Neural cell (in vitro differentiated cells): ENCODE data around the gene CRAMP1. TPM values are rescaled to one million over a fixed set of nuclear protein-coding genes. Genes with fewer than 3 reads are reported as not detected.

ENCODE experiments used
- H2AFZ ChIP-seq: fragments of 200-600, 300-800 bp; sonication (generic), shearing (Covaris generic); 2 replicates; pipeline ENCODE4 v1.6.0; 2014; ENCODE audit warnings: low read depth, mild to moderate bottlenecking, antibody characterized with exemption, low read length, moderate library complexity
- H3F3A ChIP-seq: fragments of 200-600 bp; shearing (Covaris generic); 2 replicates; pipeline ENCODE4 v1.6.1; 2016; ENCODE audit warnings: mild to moderate bottlenecking, moderate library complexity, mixed read lengths, antibody characterized with exemption, low read length; ENCODE audit not compliant: insufficient read depth, poor library complexity, severe bottlenecking
- H3K27ac ChIP-seq: fragments of 200-600, 300-800 bp; sonication (generic), shearing (Covaris generic); 2 replicates; pipeline ENCODE4 v1.5.1; 2014; ENCODE audit warnings: mild to moderate bottlenecking, low read length, moderate library complexity
- H3K27me3 ChIP-seq: fragments of 300-800, 200-600 bp; sonication (generic), shearing (Covaris generic); 2 replicates; pipeline ENCODE4 v1.6.0; 2014; ENCODE audit warnings: mild to moderate bottlenecking, low read depth, low read length, moderate library complexity; ENCODE audit not compliant: insufficient read depth
- H3K36me3 ChIP-seq: fragments of 300-800, 200-600 bp; sonication (generic), shearing (Covaris generic); 2 replicates; pipeline ENCODE4 v1.5.1; 2014; ENCODE audit warnings: mild to moderate bottlenecking, antibody characterized with exemption, low read length, moderate library complexity; ENCODE audit not compliant: insufficient read depth
- H3K4me2 ChIP-seq: fragments of 300-800, 200-600 bp; sonication (generic), shearing (Covaris generic); 2 replicates; pipeline ENCODE4 v1.6.0; 2014; ENCODE audit warnings: mild to moderate bottlenecking, low read length
- H3K4me3 ChIP-seq: fragments of 300-800, 200-600 bp; sonication (generic), shearing (Covaris generic); 2 replicates; pipeline ENCODE4 v1.5.1; 2014; ENCODE audit warnings: mild to moderate bottlenecking, low read length, moderate library complexity
- H3K79me2 ChIP-seq: fragments of 200-600 bp; shearing (Covaris generic); replicated peaks from 2 replicates; pipeline ENCODE4 v1.6.0; 2014; ENCODE audit warnings: mild to moderate bottlenecking, low read length, moderate library complexity; ENCODE audit not compliant: insufficient read depth
- H3K9ac ChIP-seq: fragments of 300-800, 200-600 bp; sonication (generic), shearing (Covaris generic); 2 replicates; pipeline ENCODE4 v1.6.1; 2016; ENCODE audit warnings: mild to moderate bottlenecking, low read length, mixed read lengths
- H3K9me2 ChIP-seq: fragments of 200-600 bp; shearing (Covaris generic); 2 replicates; pipeline ENCODE4 v1.6.1; 2016; ENCODE audit warnings: mild to moderate bottlenecking, low read length, mixed read lengths; ENCODE audit not compliant: insufficient read depth
- H3K9me3 ChIP-seq: fragments of 200-600, 300-800 bp; sonication (generic), shearing (Covaris generic); 2 replicates; pipeline ENCODE4 v1.6.1; 2016; ENCODE audit warnings: mild to moderate bottlenecking, mixed run types, low read length, moderate library complexity, mixed read lengths
- H4K20me1 ChIP-seq: fragments of 200-600 bp; shearing (Covaris generic); 2 replicates; pipeline ENCODE4 v1.6.1; 2016; ENCODE audit warnings: mild to moderate bottlenecking, mixed run types; ENCODE audit not compliant: insufficient read depth
- EP300 ChIP-seq: fragments of 450-650 bp; conservative IDR thresholded peaks from 2 replicates; pipeline ENCODE4 v1.6.1; 2014; ENCODE audit warnings: antibody characterized with exemption, mild to moderate bottlenecking, moderate library complexity; ENCODE audit not compliant: poor library complexity, severe bottlenecking
- EZH2 ChIP-seq: fragments of 200-600, 300-800 bp; shearing (Covaris generic), sonication (generic); IDR thresholded peaks from 2 replicates; pipeline ENCODE4 v1.6.1; 2014; ENCODE audit warnings: antibody characterized with exemption, low read length, borderline replicate concordance, mild to moderate bottlenecking; ENCODE audit not compliant: insufficient read depth, poor library complexity, severe bottlenecking
- MXI1 ChIP-seq: fragments of 450-650 bp; conservative IDR thresholded peaks from 2 replicates; pipeline ENCODE4 v1.6.1; 2014; ENCODE audit warnings: antibody characterized with exemption, mild to moderate bottlenecking; ENCODE audit not compliant: poor library complexity, severe bottlenecking
- POLR2AphosphoS5 ChIP-seq: IDR thresholded peaks from 2 replicates; pipeline ENCODE4 v1.6.1; 2012
- RAD21 ChIP-seq: fragments of 450-650 bp; conservative IDR thresholded peaks from 2 replicates; pipeline ENCODE4 v1.6.1; 2014; ENCODE audit warnings: antibody characterized with exemption, mild to moderate bottlenecking, moderate library complexity
- SMC3 ChIP-seq: fragments of 450-650 bp; conservative IDR thresholded peaks from 2 replicates; pipeline ENCODE4 v1.6.1; 2014; ENCODE audit warnings: antibody characterized with exemption, mild to moderate bottlenecking, moderate library complexity; ENCODE audit not compliant: poor library complexity
- TAF1 ChIP-seq: IDR thresholded peaks from 2 replicates; pipeline ENCODE4 v1.6.1; 2012; ENCODE audit warnings: low read depth
- polyA plus RNA-seq: library from polyadenylated mRNA; depleted of rRNA; stranded (reverse); fragments of >200 nt; gene quantifications from 2 replicates; pipeline ENCODE4 v1.2.3, GENCODE V29; 2014
- TF ChIP-seq, protein P1 (sequence below): fragments of 450-650 bp; IDR thresholded peaks from 2 replicates; pipeline ENCODE4 v1.5.1; 2014; ENCODE audit warnings: antibody characterized with exemption, mild to moderate bottlenecking, moderate library complexity; ENCODE audit not compliant: poor library complexity, severe bottlenecking
- TF ChIP-seq, protein P2 (sequence below): IDR thresholded peaks from 2 replicates; pipeline ENCODE4 v1.6.1; 2012; ENCODE audit warnings: borderline replicate concordance

The CRAMP1 gene
- polyA plus RNA-seq, 1 donor from 2014 or later = 11.1 TPM

DNA sequence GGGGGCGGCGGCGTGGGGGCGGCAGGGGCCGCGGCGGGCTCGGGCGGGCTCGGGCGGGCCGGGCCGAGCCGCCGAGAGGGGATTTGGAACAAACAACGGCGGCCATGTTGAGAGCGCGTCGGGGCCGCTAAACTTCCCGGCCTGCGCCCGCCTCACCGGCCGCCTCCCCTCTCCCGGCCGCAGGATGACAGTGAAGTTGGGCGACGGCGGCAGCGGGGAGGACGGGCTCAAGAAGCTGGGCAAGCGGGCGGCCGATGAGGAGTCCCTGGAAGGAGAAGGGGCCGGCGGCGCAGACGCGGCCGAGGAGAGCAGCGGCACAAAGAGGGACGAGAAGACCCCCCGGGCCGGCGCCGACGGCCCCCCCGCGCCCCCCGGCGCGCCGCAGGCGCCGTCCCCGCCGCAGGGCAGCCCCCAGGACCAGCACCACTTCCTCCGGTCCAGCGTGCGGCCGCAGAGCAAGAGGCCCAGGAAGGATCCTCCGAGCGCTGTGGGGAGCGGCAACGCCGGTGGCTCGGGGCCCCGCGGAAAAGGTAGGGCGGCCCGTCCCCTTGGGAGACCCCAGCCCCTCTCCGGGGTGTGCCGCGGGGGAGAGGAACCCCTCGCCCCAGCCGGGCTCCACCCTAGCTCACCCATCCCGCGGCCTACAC is 2.4 kb downstream of the CRAMP1 start:
- Histone ChIP-seq H3K9me3 (no peaks in the 10 kb centered on the region), H3K27me3 (no peaks in the 10 kb centered on the region), H3K36me3 (no peaks in the 10 kb centered on the region), H3F3A (no peaks in the 10 kb centered on the region), H3K9me2 (no peaks in the 10 kb centered on the region), H3K4me3 (peak overlapping the region; percentile 75), H3K4me2 (peak overlapping the region; percentile 83), H3K27ac (no peak overlapping the region), H2AFZ (no peak overlapping the region), H3K79me2 (peaks cover 61% of the 10 kb centered on the region), H3K9ac (peak overlapping the region; percentile 79), H4K20me1 (no peaks in the 10 kb centered on the region)
- TF ChIP-seq TAF1 = peak; percentile 37
- peak; percentile 7 for TF ChIP-seq MXI1
- no peak for TF ChIP-seq SMC3

DNA sequence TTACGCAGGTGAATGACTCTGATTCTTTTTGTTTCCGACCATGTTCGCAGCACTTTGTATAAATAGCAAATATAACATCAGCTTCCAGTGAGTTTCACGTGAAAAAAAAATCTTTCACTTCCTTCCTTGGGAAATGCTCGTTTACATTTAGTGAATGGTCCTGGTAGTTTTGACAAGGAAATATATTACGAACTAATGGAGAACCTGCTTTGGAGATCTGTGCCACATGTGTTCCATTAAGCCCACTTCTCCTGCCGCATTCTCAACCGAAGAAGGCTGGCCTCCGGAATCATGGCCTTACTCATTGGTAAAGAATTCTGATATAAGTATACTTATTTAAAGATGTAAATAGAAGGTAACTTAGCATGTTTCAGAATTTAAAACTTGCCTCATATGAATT is 3.6 kb downstream of the CRAMP1 start:
- Histone ChIP-seq H3K27ac (no peak overlapping the region), H2AFZ (no peak overlapping the region), H3K9ac (peak overlapping the region; percentile 79), H3F3A (no peaks in the 10 kb centered on the region), H4K20me1 (no peaks in the 10 kb centered on the region), H3K27me3 (no peaks in the 10 kb centered on the region), H3K79me2 (peaks cover 56% of the 10 kb centered on the region), H3K9me2 (no peaks in the 10 kb centered on the region), H3K36me3 (peaks cover 4% of the 10 kb centered on the region), H3K4me2 (peak overlapping the region; percentile 83), H3K9me3 (no peaks in the 10 kb centered on the region), H3K4me3 (peak overlapping the region; percentile 75)
- TF ChIP-seq, protein P1, sequence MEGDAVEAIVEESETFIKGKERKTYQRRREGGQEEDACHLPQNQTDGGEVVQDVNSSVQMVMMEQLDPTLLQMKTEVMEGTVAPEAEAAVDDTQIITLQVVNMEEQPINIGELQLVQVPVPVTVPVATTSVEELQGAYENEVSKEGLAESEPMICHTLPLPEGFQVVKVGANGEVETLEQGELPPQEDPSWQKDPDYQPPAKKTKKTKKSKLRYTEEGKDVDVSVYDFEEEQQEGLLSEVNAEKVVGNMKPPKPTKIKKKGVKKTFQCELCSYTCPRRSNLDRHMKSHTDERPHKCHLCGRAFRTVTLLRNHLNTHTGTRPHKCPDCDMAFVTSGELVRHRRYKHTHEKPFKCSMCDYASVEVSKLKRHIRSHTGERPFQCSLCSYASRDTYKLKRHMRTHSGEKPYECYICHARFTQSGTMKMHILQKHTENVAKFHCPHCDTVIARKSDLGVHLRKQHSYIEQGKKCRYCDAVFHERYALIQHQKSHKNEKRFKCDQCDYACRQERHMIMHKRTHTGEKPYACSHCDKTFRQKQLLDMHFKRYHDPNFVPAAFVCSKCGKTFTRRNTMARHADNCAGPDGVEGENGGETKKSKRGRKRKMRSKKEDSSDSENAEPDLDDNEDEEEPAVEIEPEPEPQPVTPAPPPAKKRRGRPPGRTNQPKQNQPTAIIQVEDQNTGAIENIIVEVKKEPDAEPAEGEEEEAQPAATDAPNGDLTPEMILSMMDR = no peak
- TF ChIP-seq, protein P2, sequence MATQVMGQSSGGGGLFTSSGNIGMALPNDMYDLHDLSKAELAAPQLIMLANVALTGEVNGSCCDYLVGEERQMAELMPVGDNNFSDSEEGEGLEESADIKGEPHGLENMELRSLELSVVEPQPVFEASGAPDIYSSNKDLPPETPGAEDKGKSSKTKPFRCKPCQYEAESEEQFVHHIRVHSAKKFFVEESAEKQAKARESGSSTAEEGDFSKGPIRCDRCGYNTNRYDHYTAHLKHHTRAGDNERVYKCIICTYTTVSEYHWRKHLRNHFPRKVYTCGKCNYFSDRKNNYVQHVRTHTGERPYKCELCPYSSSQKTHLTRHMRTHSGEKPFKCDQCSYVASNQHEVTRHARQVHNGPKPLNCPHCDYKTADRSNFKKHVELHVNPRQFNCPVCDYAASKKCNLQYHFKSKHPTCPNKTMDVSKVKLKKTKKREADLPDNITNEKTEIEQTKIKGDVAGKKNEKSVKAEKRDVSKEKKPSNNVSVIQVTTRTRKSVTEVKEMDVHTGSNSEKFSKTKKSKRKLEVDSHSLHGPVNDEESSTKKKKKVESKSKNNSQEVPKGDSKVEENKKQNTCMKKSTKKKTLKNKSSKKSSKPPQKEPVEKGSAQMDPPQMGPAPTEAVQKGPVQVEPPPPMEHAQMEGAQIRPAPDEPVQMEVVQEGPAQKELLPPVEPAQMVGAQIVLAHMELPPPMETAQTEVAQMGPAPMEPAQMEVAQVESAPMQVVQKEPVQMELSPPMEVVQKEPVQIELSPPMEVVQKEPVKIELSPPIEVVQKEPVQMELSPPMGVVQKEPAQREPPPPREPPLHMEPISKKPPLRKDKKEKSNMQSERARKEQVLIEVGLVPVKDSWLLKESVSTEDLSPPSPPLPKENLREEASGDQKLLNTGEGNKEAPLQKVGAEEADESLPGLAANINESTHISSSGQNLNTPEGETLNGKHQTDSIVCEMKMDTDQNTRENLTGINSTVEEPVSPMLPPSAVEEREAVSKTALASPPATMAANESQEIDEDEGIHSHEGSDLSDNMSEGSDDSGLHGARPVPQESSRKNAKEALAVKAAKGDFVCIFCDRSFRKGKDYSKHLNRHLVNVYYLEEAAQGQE = no peak
- no peak for TF ChIP-seq EP300
- TF ChIP-seq POLR2AphosphoS5 = no peak
- TF ChIP-seq TAF1 = no peak
- no peak for TF ChIP-seq SMC3
- no peak for TF ChIP-seq EZH2
- TF ChIP-seq RAD21 = no peak
- TF ChIP-seq MXI1 = no peak
